Mucosa of rectum (tissue), 2 donors: ENCODE data around the gene F2.
"Not testable (repeated sequence)": the region's sequence is repeated elsewhere in the genome, so short reads cannot be mapped to it uniquely, and the experiment has no call there.

Experiments
- H3K27ac ChIP-seq, 2 donors: one replicate each; pipeline ENCODE4 v1.7.0; 2013; ENCODE audit warnings: inconsistent platforms in 2 of 2, low read depth in 2 of 2, low read length in 2 of 2
- H3K27me3 ChIP-seq, 2 donors: one replicate each; pipeline ENCODE4 v1.7.0; 2013; ENCODE audit warnings: low read length in 2 of 2; ENCODE audit not compliant: control insufficient read depth in 2 of 2, insufficient read depth in 2 of 2
- H3K36me3 ChIP-seq, 2 donors: one replicate each; pipeline ENCODE4 v1.7.0; 2013; ENCODE audit warnings: low read length in 2 of 2; ENCODE audit not compliant: control insufficient read depth in 2 of 2, insufficient read depth in 2 of 2
- H3K4me1 ChIP-seq, 2 donors: one replicate each; pipeline ENCODE4 v1.7.0; 2013; ENCODE audit warnings: low read length in 2 of 2, mild to moderate bottlenecking in 1 of 2; ENCODE audit not compliant: control insufficient read depth in 2 of 2, insufficient read depth in 2 of 2
- H3K4me3 ChIP-seq, 2 donors: one replicate each; pipeline ENCODE4 v1.7.0; 2013; ENCODE audit warnings: low read length in 2 of 2
- H3K9ac ChIP-seq, 2 donors: one replicate each; pipeline ENCODE4 v1.7.0; 2013; ENCODE audit warnings: low read length in 2 of 2, low read depth in 1 of 2, mild to moderate bottlenecking in 1 of 2
- H3K9me3 ChIP-seq, 2 donors: one replicate each; pipeline ENCODE4 v1.7.0; 2013; ENCODE audit warnings: low read length in 2 of 2; ENCODE audit not compliant: control insufficient read depth in 2 of 2
- donor health status: healthy.
- donor health status: Normal muscosa, but diverticular disease.

Gene F2

DNA sequence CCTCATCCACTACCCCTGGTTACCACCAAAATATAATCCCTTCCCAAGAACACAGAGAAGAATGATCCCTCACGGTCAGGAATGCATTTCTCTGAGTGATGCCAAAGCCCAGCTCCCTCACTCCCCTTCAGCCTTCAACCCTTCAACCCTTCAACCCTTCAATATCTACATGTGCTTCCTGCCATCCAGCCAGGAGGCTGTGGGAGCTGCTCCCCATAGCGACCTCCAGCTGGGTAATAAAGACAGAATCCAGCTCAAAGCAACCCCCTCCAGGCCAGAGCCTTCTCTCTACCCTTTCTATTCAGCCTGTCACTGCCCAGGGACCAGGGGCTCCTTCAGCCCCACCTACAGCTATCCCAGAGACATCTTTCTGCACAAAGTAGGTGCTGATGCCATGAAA lies 21.3 kb upstream of the F2 start:
- H3K27ac ChIP-seq: no peak overlapping the region
- no peak overlapping the region for H3K4me3 ChIP-seq
- H3K4me1 ChIP-seq: peaks cover 18 to 29% of the 10 kb centered on the region in 2 donors

DNA sequence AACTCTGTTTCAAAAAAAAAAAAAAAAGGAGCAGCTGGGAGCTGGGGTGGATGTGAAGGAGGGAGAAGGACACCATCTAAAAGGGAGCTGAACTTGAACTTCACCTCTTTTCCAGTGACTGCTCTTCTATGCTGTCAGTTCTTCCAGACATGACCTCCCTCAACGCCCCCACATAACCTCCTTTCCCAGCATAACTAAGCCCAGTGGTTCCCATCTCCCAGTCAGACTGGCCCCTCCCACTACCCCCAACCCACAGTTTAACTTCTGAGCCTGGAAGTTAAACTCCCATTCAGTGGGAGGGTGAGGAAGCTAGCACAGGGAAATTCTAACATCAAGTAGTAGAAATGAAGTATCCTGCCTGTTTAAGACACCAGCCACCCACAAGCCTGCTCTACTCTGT lies 20.4 kb upstream of the F2 start:
- Histone ChIP-seq H3K27me3 (no peaks in the 10 kb centered on the region), H3K4me3 (peak overlapping the region in 1 of 2 donors; percentile 15), H3K36me3 (peaks cover 41% of the 10 kb centered on the region in 2 donors), H3K9ac (no peak overlapping the region), H3K27ac (no peak overlapping the region), H3K9me3 (no peaks in the 10 kb centered on the region), H3K4me1 (peaks cover 18 to 32% of the 10 kb centered on the region in 2 donors)

More for the DNA sequence above, 21.3 kb upstream of the F2 start:
- H3K27me3 ChIP-seq: no peaks in the 10 kb centered on the region
- H3K36me3 ChIP-seq: peaks cover 36 to 37% of the 10 kb centered on the region in 2 donors
- no peaks in the 10 kb centered on the region for H3K9me3 ChIP-seq
- H3K9ac ChIP-seq: peak overlapping the region in 1 of 2 donors; percentile 8

DNA sequence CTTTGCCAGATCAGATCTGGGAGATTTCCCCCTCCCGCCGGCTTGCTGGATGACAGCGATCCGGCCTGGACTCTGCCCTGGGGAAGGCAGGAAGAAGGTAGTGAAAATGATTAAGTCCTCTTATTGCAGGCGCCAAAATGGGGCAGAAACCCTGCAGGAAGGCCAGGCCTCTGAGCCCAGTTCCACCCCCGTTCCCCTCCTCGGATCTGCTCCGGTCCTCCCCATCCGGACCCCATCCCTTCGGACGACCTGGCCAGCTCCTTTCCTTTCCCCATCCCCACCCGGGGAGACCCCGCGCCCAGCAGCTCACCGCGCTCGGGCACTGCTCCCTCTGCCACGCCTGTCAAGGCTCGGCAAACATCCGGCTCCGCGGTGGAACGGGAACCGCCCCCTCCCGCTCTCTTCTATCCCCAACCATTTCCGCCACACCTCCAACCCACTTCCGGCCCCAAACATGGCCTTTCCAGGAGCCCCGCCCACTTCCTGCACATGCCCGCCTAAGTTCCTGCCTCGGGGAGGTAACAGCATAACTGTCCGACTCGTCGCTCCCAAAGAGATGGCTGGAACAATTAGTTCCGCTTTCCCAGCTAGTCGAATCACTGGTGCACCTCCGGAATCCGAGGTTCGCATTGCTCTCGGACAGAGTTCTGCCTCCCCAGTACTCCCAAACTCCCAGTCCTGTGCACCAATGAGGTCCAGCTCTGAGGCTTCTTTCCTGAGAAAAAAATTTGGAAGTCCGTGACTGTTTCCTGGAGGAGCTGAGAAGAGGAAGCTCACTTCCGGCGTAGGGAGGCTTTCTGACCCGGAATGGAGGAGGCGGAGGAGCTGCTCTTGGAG lies 18.6 kb upstream of the F2 start, which contains the start of the genes ARHGAP1 and ZNF408:
ARHGAP1 (minus strand) TSS at position 379 of the 837 bp plus-strand sequence. CDS start 4,512 bp downstream, outside the sequence.
ZNF408 (plus strand) TSS at position 791 of the 837 bp plus-strand sequence; CDS start at position 808, 17 bp downstream.
- Histone ChIP-seq H3K27ac (peak within 1 kb of the TSS; percentile 91 to 93), H3K9ac (peak within 1 kb of the TSS; percentile 87 to 93), H3K36me3 (peaks cover 40 to 41% of the 10 kb centered on the region in 2 donors), H3K4me3 (peak within 1 kb of the TSS; percentile 100), H3K4me1 (peaks cover 18 to 32% of the 10 kb centered on the region in 2 donors), H3K9me3 (no peaks in the 10 kb centered on the region), H3K27me3 (no peaks in the 10 kb centered on the region)

DNA sequence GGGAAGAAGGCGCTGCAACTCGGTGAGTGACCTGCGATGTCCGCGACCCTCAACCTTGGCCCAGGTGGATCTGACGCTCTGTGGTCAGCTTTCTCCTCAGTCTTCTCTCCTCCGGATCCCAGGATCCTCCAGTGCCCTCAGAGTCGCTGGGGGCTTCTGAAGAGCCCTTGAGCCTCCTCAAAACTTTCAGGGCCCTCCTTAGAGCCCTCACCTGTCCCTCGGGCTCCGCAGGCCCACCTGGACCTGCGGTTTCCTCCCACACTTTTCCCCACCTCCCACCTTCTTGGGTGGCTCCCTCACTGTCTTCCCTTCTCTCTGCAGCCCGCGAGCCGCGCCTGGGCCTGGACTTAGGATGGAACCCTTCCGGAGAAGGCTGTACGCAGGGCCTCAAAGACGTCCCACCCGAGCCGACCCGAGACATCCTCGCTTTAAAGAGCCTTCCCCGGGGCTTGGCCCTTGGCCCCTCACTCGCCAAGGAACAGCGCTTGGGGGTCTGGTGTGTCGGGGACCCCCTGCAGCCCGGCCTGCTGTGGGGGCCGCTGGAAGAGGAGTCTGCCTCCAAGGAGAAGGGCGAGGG lies 17.8 kb upstream of the F2 start:
- peak overlapping the region; percentile 100 for H3K4me3 ChIP-seq
- peaks cover 18 to 32% of the 10 kb centered on the region in 2 donors for H3K4me1 ChIP-seq
- peak overlapping the region; percentile 91 to 93 for H3K27ac ChIP-seq
- H3K9me3 ChIP-seq: no peaks in the 10 kb centered on the region
- H3K27me3 ChIP-seq: no peaks in the 10 kb centered on the region
- H3K36me3 ChIP-seq: peaks cover 39 to 40% of the 10 kb centered on the region in 2 donors
- H3K9ac ChIP-seq: peak overlapping the region; percentile 87 to 93

DNA sequence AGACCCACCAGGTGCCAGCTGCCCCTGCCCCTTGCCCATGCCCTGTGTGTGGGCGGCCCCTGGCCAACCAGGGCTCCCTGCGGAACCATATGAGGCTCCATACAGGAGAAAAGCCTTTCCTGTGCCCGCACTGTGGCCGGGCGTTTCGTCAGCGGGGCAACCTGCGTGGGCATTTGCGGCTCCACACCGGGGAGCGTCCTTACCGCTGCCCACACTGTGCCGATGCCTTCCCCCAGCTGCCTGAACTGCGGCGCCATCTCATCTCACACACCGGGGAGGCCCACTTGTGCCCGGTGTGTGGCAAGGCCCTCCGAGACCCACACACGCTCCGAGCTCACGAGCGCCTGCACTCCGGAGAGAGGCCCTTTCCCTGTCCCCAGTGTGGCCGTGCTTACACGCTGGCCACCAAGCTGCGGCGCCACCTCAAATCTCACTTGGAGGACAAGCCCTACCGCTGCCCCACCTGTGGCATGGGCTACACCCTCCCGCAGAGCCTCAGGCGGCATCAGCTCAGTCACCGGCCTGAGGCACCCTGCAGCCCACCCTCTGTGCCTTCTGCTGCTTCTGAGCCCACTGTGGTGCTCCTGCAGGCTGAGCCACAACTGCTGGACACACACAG lies 13.8 kb upstream of the F2 start:
- no peaks in the 10 kb centered on the region for H3K9me3 ChIP-seq
- no peak overlapping the region for H3K4me3 ChIP-seq
- peaks cover 5 to 10% of the 10 kb centered on the region in 2 donors for H3K4me1 ChIP-seq
- no peak overlapping the region for H3K9ac ChIP-seq
- no peak overlapping the region for H3K27ac ChIP-seq
- H3K27me3 ChIP-seq: no peaks in the 10 kb centered on the region
- H3K36me3 ChIP-seq: peaks cover 43 to 46% of the 10 kb centered on the region in 2 donors

DNA sequence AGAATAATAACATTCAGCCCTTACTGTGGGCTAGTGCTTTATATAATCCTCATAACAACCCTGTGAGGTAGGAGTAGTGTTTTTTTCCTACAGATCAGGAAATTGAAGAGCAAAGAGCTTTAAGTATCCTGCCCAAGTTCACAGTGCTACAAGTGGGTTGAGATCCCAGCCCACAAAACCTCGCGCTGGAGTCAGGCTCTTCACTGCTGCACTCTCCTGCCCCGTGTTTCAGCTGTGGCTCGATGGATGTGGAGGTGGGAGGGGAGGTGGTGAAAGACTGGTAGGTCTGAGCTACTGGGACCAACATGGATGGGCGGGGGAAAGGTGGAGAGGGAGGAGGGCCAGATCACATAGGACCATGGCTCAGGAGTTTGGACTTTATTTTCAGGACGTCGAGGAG lies 12.1 kb upstream of the F2 start:
- Histone ChIP-seq H3K4me3 (no peak overlapping the region), H3K9me3 (no peaks in the 10 kb centered on the region), H3K9ac (no peak overlapping the region), H3K4me1 (peaks cover under 1 to 6% of the 10 kb centered on the region in 2 donors), H3K36me3 (peaks cover 43 to 46% of the 10 kb centered on the region in 2 donors), H3K27ac (no peak overlapping the region), H3K27me3 (no peaks in the 10 kb centered on the region)

DNA sequence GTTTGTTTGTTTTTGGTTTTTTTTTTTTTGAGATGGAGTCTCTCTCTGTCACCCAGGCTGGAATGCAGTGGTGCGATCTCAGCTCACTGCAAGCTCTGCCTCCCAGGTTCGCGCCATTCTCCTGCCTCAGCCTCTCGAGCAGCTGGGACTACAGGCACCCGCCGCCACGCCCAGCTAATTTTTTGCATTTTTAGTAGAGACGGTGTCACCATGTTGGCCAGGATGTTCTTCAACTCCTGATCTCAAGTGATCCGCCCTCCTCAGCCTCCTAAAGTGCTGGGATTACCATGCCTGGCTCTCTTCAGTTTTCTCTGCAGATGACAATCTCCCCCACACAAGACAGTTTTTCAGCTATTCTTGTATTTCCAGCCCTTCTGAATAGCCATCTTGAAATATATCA lies 9.7 kb upstream of the F2 start:
- H3K9me3 ChIP-seq, H3K27me3 ChIP-seq, H3K9ac ChIP-seq, H3K4me3 ChIP-seq, H3K27ac ChIP-seq, H3K4me1 ChIP-seq: not testable (repeated sequence)
- peaks cover 26 to 28% of the 10 kb centered on the region in 2 donors for H3K36me3 ChIP-seq

DNA sequence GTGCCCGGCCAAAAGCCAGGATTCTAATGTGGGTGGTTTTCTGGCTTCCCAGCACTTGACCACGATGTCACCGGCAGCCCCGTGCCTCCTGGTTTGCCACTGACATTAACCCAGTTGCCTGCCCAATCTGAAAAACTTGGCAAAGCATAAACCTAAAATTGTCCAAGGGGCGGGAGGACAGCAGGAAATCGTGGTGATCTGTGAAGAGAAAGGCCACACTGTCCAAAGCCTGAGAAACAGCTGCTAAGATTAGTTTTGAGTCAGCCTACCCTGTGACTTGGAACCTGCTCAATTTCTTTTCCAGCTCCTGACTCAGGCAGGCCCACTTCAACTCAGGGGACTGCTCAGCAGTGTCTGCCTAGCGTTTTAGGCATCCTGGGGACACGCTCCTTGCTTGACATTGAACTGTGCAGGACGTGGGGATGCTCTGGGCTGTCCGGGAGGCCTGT lies 8.2 kb upstream of the F2 start:
- Histone ChIP-seq H3K4me1 (no peaks in the 10 kb centered on the region), H3K27ac (peak overlapping the region; percentile 50 to 61), H3K9me3 (no peaks in the 10 kb centered on the region), H3K9ac (no peak overlapping the region), H3K36me3 (peaks cover 12 to 14% of the 10 kb centered on the region in 2 donors), H3K27me3 (no peaks in the 10 kb centered on the region), H3K4me3 (no peak overlapping the region)

DNA sequence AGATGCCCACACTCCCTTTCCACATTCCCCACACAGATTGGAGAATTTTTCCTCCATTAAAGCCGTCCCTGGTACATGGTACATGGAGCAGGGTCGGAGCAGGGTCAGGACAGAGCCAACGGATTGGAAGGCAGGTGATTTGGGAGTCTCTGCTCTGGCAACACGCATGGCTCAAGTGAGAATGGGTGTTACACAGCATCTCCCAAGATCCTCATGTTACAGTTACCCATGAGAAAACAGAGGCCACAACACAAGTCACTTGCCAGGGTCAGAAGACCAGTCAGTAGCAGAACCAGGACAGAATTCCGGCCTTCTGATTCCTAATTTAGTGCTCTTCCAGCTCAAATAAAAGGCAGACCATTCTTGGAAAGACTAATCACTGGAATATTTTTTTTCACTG lies 7.7 kb upstream of the F2 start:
- H3K27ac ChIP-seq: peak overlapping the region; percentile 50 to 61
- H3K4me3 ChIP-seq: no peak overlapping the region
- H3K36me3 ChIP-seq: peaks cover 9 to 11% of the 10 kb centered on the region in 2 donors
- H3K9me3 ChIP-seq: no peaks in the 10 kb centered on the region
- H3K27me3 ChIP-seq: no peaks in the 10 kb centered on the region
- H3K9ac ChIP-seq: no peak overlapping the region
- H3K4me1 ChIP-seq: no peaks in the 10 kb centered on the region
